ENCODE results near the gene RPL18A. TPM values are rescaled to one million over a fixed set of nuclear protein-coding genes. Genes with fewer than 3 reads are reported as not detected.

Gene RPL18A
- total RNA-seq, 1 donor from 2014 or later: 975 TPM

- Mint-ChIP-seq H3K4me3 (no peak overlapping the region), H3K4me1 (no peaks in the 10 kb centered on the region), H3K36me3 (no peaks in the 10 kb centered on the region), H3K27ac (no peak overlapping the region), H3K27me3 (ENCODE audit: insufficient read depth, low read depth) (peaks cover 20% of the 10 kb centered on the region), H3K9me3 (no peaks in the 10 kb centered on the region)
- peaks cover 6% of the 10 kb centered on the region for H4K20me1 ChIP-seq (ENCODE audit: low read depth)
- no peak overlapping the region for H3K9ac ChIP-seq
- H3K4me1 ChIP-seq: no peaks in the 10 kb centered on the region
- no peak overlapping the region for H3K27ac ChIP-seq
- TF ChIP-seq, protein P1, sequence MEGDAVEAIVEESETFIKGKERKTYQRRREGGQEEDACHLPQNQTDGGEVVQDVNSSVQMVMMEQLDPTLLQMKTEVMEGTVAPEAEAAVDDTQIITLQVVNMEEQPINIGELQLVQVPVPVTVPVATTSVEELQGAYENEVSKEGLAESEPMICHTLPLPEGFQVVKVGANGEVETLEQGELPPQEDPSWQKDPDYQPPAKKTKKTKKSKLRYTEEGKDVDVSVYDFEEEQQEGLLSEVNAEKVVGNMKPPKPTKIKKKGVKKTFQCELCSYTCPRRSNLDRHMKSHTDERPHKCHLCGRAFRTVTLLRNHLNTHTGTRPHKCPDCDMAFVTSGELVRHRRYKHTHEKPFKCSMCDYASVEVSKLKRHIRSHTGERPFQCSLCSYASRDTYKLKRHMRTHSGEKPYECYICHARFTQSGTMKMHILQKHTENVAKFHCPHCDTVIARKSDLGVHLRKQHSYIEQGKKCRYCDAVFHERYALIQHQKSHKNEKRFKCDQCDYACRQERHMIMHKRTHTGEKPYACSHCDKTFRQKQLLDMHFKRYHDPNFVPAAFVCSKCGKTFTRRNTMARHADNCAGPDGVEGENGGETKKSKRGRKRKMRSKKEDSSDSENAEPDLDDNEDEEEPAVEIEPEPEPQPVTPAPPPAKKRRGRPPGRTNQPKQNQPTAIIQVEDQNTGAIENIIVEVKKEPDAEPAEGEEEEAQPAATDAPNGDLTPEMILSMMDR (IDR thresholded peaks at IDR 0.05): no peak
- TF ChIP-seq EZH2 (IDR thresholded peaks at IDR 0.05): no peak
- TF ChIP-seq EZH2phosphoT487 (IDR thresholded peaks at IDR 0.05): no peak
- no peaks in the 10 kb centered on the region for H3K79me2 ChIP-seq (ENCODE audit: low read depth)
- no peaks in the 10 kb centered on the region for H3K27me3 ChIP-seq
- H2AFZ ChIP-seq (replicated peaks): no peak overlapping the region
- no peaks in the 10 kb centered on the region for H3K9me3 ChIP-seq (ENCODE audit: low read depth)
- no peak overlapping the region for H3K4me3 ChIP-seq
- peaks cover 3% of the 10 kb centered on the region for H3F3A ChIP-seq (ENCODE audit: low read depth)
- H3K36me3 ChIP-seq: no peaks in the 10 kb centered on the region
- H3K4me2 ChIP-seq: no peak overlapping the region
- no peak for DNase-seq (ENCODE audit: low spot score)
These were observed 34.1 kb downstream of the RPL18A start for GRCh38 chr19:17893766-17894165.

DNA sequence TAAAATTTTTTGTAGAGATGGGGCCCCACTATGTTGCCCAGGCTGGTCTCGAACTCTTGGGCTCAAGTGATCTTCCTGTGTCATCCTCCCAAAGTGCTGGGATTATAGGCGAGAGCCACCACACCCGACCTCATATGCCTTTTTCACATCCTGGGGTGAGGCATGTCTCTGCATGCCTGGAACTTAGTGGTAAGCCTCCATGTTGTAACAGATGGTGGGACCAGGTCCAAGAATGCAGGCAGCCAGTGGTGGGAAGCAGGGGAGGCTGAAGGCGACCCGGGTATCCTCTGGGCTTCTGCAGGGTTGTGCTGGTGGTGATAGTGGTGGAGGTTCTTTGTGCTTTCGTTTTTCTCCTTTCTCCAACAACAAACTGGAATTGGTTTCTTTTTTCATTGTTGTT lies 43.0 kb downstream of the RPL18A start:
- Histone ChIP-seq H3K9ac (no peak overlapping the region), H2AFZ (replicated peaks) (no peak overlapping the region)

GRCh38 chr19:17908244-17908643 lies 48.5 kb downstream of the RPL18A start:
- Histone ChIP-seq H2AFZ (replicated peaks) (no peak overlapping the region), H4K20me1 (ENCODE audit: low read depth) (no peaks in the 10 kb centered on the region), H3K4me1 (peaks cover 8% of the 10 kb centered on the region), H3K36me3 (no peaks in the 10 kb centered on the region), H3K9me3 (ENCODE audit: low read depth) (peaks cover 5% of the 10 kb centered on the region), H3K4me2 (no peak overlapping the region), H3K9ac (no peak overlapping the region), H3K4me3 (no peak overlapping the region), H3K27ac (no peak overlapping the region), H3K27me3 (no peaks in the 10 kb centered on the region), H3F3A (ENCODE audit: low read depth) (peaks cover 9% of the 10 kb centered on the region), H3K79me2 (ENCODE audit: low read depth) (no peaks in the 10 kb centered on the region)
- no peak overlapping the region for H3K4me3 Mint-ChIP-seq
- no peaks in the 10 kb centered on the region for H3K27me3 Mint-ChIP-seq (ENCODE audit: insufficient read depth, low read depth)
- no peak for DNase-seq (ENCODE audit: low spot score)
- peaks cover 11% of the 10 kb centered on the region for H3K9me3 Mint-ChIP-seq
- H3K4me1 Mint-ChIP-seq: peaks cover 6% of the 10 kb centered on the region
- no peak overlapping the region for H3K27ac Mint-ChIP-seq
- TF ChIP-seq EZH2 (IDR thresholded peaks at IDR 0.05): no peak
- no peaks in the 10 kb centered on the region for H3K36me3 Mint-ChIP-seq

More for the DNA sequence above, 43.0 kb downstream of the RPL18A start:
- Mint-ChIP-seq H3K36me3 (no peaks in the 10 kb centered on the region), H3K9me3 (no peaks in the 10 kb centered on the region), H3K27me3 (ENCODE audit: insufficient read depth, low read depth) (peaks cover 10% of the 10 kb centered on the region), H3K4me3 (no peak overlapping the region), H3K4me1 (no peaks in the 10 kb centered on the region), H3K27ac (no peak overlapping the region)
- H3K27ac ChIP-seq: no peak overlapping the region
- H3F3A ChIP-seq (ENCODE audit: low read depth): no peaks in the 10 kb centered on the region
- no peaks in the 10 kb centered on the region for H3K4me1 ChIP-seq
- H3K4me3 ChIP-seq: no peak overlapping the region
- no peaks in the 10 kb centered on the region for H3K36me3 ChIP-seq
- peaks cover 2% of the 10 kb centered on the region for H3K9me3 ChIP-seq (ENCODE audit: low read depth)
- DNase-seq (ENCODE audit: low spot score): no peak
- H3K4me2 ChIP-seq: no peak overlapping the region
- TF ChIP-seq, protein P1 (IDR thresholded peaks at IDR 0.05): no peak
- no peak for TF ChIP-seq EZH2 (IDR thresholded peaks at IDR 0.05)
- no peak for TF ChIP-seq EZH2phosphoT487 (IDR thresholded peaks at IDR 0.05)
- no peaks in the 10 kb centered on the region for H3K79me2 ChIP-seq (ENCODE audit: low read depth)
- no peaks in the 10 kb centered on the region for H3K27me3 ChIP-seq
- H4K20me1 ChIP-seq (ENCODE audit: low read depth): no peaks in the 10 kb centered on the region

DNA sequence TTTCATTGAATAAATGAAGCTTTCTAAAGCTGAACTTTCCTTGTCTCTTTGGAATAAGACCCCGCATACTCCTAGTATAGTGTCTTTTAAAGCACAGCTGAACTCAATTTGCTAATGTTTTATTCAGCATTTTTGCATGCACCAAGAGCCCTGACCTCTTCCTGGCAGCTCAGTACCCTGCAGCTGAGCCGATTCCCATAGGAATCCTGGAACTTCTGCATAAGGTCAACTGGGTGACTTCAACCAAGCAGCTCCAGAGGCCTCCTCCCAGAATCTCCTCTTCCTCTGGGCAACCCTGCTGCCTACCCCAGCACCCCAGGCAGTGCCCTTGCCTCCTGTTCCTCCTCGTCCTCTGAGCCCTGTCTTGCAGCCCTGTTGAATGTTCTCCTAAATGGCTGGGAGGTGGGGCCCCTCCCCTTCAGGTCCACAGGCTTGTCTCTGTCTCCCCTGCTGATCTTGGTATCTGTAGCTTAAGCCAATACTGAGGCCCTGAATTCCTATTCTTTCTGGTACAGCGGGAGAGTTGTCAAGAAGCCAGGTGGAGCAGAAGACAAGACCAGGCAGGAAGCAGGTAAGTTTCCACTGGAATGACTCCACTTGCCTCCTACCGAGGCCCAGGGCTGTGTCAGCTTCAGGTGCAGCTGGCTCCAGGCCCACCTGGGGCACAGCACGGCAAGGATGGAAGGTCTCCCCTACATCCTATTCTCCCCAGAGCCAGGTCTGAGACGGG lies 49.5 kb downstream of the RPL18A start:
- no peak overlapping the region for H3K4me3 Mint-ChIP-seq
- no peak for TF ChIP-seq EZH2 (IDR thresholded peaks at IDR 0.05)
- TF ChIP-seq EZH2phosphoT487 (IDR thresholded peaks at IDR 0.05): no peak
- TF ChIP-seq, protein P1 (IDR thresholded peaks at IDR 0.05): no peak

More for the DNA sequence above, 49.5 kb downstream of the RPL18A start:
- peak overlapping the region; percentile 64 for H3K27ac ChIP-seq
- peaks cover 2% of the 10 kb centered on the region for H3K27me3 Mint-ChIP-seq (ENCODE audit: insufficient read depth, low read depth)
- peak overlapping the region; percentile 55 for H3K4me2 ChIP-seq
- peaks cover 5% of the 10 kb centered on the region for H3K9me3 ChIP-seq (ENCODE audit: low read depth)
- peaks cover 9% of the 10 kb centered on the region for H3F3A ChIP-seq (ENCODE audit: low read depth)
- H2AFZ ChIP-seq (replicated peaks): peak overlapping the region; percentile 95
- peaks cover 6% of the 10 kb centered on the region for H3K4me1 Mint-ChIP-seq
- no peak overlapping the region for H3K4me3 ChIP-seq
- peaks cover 8% of the 10 kb centered on the region for H3K4me1 ChIP-seq
- no peaks in the 10 kb centered on the region for H3K79me2 ChIP-seq (ENCODE audit: low read depth)
- no peaks in the 10 kb centered on the region for H3K36me3 Mint-ChIP-seq
- no peaks in the 10 kb centered on the region for H3K27me3 ChIP-seq
- H3K27ac Mint-ChIP-seq: no peak overlapping the region
- H3K36me3 ChIP-seq: no peaks in the 10 kb centered on the region
- DNase-seq (ENCODE audit: low spot score): peak; percentile 49
- H3K9ac ChIP-seq: no peak overlapping the region
- H3K9me3 Mint-ChIP-seq: peaks cover 18% of the 10 kb centered on the region
- H4K20me1 ChIP-seq (ENCODE audit: low read depth): no peaks in the 10 kb centered on the region

All from neural progenitor cell (in vitro differentiated cells).